GM18907 (cell line): ENCODE measurements around the gene CELF4.

ENCODE experiments used
- ATAC-seq: cut with Tn5 transposase; IDR thresholded peaks from one replicate; pipeline ENCODE4 v1.9.1; 2021; ENCODE audit warnings: mild to moderate bottlenecking, moderate library complexity; ENCODE audit not compliant: unreplicated experiment

Gene CELF4

DNA sequence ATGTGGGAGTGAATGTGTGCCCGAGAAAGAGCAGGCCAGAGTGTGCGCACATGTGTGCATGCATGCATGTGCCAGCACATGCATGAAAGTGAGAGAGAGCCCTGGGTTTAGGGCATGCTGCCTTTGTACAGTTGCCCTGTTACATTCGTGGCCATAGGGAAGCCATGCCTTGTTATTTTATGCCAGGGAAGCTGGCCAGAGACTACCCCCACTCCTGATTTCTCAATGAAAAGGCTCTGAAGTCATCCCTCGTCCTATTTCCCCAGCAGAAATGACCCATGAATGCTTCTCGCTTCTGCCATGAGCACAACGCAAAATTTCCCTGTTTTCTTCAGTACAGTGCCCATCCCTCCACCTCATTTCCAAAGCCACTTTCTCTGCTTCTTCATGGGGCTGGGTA lies 143.0 kb downstream of the CELF4 start:
- no peak for ATAC-seq

- ATAC-seq = no peak
Observed at GRCh38 chr18:37422116-37422515, 143.5 kb downstream of the CELF4 start.

DNA sequence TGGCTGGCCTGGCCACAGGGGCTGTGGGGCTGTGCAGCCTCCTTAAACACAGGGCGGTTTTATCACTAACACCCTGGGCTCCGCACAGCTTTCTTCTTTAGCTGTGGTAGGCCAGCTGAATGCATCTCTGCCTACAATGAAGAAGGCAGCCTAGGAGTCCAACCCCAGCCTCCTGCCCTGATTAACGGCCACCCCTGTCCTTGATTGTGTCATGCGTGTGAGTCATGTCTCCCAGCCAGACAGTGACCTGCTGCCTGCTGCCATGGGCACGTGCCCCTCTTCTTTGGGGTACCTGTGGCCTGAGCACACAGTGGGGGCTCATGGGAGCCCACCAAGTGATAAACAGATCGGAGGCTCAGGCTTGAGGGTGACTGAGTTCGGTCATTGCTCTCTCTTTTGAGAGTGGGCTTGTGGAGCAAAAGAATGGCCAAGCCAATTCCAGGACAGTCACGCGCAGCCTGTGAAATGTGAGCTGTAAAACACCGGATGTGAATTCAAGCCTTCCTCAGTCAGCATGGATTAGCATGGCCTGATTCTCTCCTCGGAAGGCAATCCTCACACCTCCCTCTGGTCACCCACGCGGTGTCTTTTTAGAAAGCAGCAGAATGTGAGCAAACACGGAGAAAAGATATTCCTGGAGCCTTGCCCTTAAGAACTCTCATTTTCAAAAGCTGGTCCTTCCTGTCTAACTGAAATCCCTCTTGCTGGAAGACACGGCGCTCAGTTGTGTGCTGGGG lies 144.1 kb downstream of the CELF4 start:
- ATAC-seq = no peak

GRCh38 chr18:37420315-37420880 lies 145.2 kb downstream of the CELF4 start:
- no peak for ATAC-seq

GRCh38 chr18:37419866-37420265 lies 145.7 kb downstream of the CELF4 start:
- no peak for ATAC-seq

DNA sequence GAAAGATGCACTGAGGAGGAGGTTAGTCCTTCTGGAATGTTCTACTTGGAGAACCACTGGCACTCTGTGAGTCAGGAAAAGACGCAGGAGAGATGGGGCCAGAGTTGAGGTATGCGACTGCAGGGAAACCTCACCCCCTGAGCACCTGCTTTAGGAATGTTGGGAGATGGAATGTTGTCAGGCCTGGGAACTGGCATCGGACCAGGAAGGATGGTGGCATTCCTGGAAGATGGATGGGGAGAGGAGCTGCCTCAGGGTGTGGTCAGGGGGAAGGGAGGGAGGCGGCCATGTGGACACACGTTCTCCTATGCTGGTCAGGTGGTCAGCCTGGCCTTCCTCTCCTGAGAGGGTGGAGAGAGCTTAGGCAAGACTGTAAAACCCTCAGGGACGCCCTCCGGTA lies 146.3 kb downstream of the CELF4 start:
- ATAC-seq = no peak

- ATAC-seq = no peak
Observed at GRCh38 chr18:37414816-37415215, 150.8 kb downstream of the CELF4 start.

DNA sequence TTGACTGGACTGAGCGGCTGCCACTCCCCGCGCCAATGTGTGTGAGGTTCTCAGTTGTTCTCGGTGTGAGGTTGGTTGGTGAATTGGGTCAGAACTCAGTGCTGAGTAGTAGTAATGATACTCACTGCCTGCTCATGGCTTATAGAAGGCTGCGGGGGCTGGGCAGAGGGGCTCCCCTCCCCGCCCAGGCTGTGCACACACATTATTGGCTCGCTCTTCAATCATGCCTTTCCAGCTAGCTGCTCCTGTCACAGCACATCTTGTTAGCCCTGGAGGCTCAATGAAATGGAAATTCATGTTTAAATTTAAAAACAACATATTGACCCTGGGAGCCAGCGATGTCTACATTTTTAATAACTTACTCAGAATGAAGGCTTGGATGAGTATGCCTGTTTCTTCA lies 152.8 kb downstream of the CELF4 start:
- ATAC-seq = no peak

GRCh38 chr18:37412333-37412732 lies 153.3 kb downstream of the CELF4 start:
- ATAC-seq = no peak

- ATAC-seq = no peak
Observed at GRCh38 chr18:37409878-37410277, 155.7 kb downstream of the CELF4 start.

GRCh38 chr18:37408676-37409265 lies 156.8 kb downstream of the CELF4 start:
- no peak for ATAC-seq

GRCh38 chr18:37407571-37407970 lies 158.0 kb downstream of the CELF4 start:
- no peak for ATAC-seq

DNA sequence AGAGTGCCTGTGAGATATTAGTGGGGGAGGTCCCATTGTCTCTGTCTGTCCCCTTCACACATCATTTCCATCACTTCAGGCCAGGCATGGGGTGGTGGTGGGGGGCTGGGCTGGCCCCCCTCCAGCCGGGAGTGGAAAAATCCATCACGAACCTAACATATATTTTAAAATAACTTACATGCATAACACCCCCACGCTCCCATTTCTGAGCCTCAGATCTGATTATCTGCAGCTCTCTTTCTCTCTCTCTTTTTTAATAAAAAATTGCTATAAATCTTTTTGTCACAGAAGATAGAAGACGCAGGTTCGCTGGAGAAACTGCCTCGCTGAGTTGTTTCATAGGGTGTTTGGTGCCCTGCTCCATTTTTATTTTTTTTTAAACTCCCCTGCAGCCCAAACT lies 159.8 kb downstream of the CELF4 start:
- no peak for ATAC-seq

DNA sequence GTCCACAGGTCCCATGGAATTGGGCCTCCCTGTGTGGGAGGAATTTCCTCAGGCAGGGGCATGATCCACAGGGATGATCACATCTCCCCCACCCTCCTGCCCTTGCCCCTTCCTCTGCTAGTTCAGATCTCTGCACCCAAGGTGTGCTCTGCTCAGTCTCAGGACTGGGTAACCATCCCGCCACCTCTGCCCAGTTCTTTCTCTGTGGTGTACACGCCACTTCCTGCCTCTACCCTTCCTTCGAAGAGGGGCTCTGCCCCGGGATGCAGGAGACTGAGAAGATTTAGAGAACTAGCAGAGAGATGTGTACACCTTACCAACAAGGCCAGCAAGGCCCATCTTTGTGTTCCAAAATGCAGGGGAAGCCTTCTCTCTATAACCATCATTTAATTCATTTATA lies 160.4 kb downstream of the CELF4 start:
- ATAC-seq = no peak

- ATAC-seq = no peak
Observed at GRCh38 chr18:37403788-37404187, 161.8 kb downstream of the CELF4 start.

GRCh38 chr18:37403100-37403781 lies 162.4 kb downstream of the CELF4 start:
- no peak for ATAC-seq

GRCh38 chr18:37402735-37403099 lies 162.9 kb downstream of the CELF4 start:
- ATAC-seq = no peak

- ATAC-seq = no peak
Observed at GRCh38 chr18:37400802-37401201, 164.8 kb downstream of the CELF4 start.

- no peak for ATAC-seq
Observed at GRCh38 chr18:37398248-37398920, 167.2 kb downstream of the CELF4 start.

GRCh38 chr18:37397814-37398213 lies 167.8 kb downstream of the CELF4 start:
- ATAC-seq = no peak

- ATAC-seq = no peak
Observed at GRCh38 chr18:37396971-37397720, 168.5 kb downstream of the CELF4 start.
